Esophagus squamous epithelium (tissue), 5 donors: ENCODE measurements around the gene CELF4. TPM values are rescaled to one million over a fixed set of nuclear protein-coding genes. Genes with fewer than 3 reads are reported as not detected.

Experiments used
- DNase-seq: peaks from one replicate; lab custom pipeline; 2025; lab: John Stamatoyannopoulos, UW
- H3K27ac ChIP-seq, 4 donors: fragments of 200-600 bp; sonication (generic); one replicate each; pipeline ENCODE4 v1.5.1; 2016 to 2019; ENCODE audit warnings: mild to moderate bottlenecking in 1 of 4
- H3K27me3 ChIP-seq, 4 donors: fragments of 200-600 bp; sonication (generic); 1 replicate in 3 of 4; 2 replicates in 1 of 4; pipeline versions ENCODE4 v1.5.1 to v1.6.0; 2017 to 2021; ENCODE audit warnings: antibody characterized with exemption in 1 of 4
- H3K36me3 ChIP-seq, 3 donors: fragments of 200-600 bp; sonication (generic); one replicate each; pipeline ENCODE4 v1.5.1; 2016 to 2019
- H3K4me1 ChIP-seq, 3 donors: fragments of 200-600 bp; sonication (generic); one replicate each; pipeline ENCODE4 v1.5.1; 2017 to 2019
- H3K4me3 ChIP-seq, 4 donors: fragments of 200-600 bp; sonication (generic); 1 replicate in 3 of 4; 2 replicates in 1 of 4; pipeline ENCODE4 v1.5.1; 2016 to 2019; ENCODE audit warnings: mild to moderate bottlenecking in 2 of 4, moderate library complexity in 1 of 4
- H3K9me3 ChIP-seq, 3 donors: fragments of 200-600 bp; sonication (generic); one replicate each; pipeline ENCODE4 v1.5.1; 2016 to 2019
- CTCF ChIP-seq, 6 experiments: fragments of 450-650 bp in 4 of 6; fragments of 200-600 bp in 2 of 6; sonication (generic) in 2 of 6; IDR thresholded peaks; one replicate each; pipeline ENCODE4 v1.5.1; 2016 to 2019; ENCODE audit warnings: antibody characterized with exemption in 6 of 6, mild to moderate bottlenecking in 4 of 6, moderate library complexity in 4 of 6
- POLR2A ChIP-seq, 4 donors: fragments of 450-650 bp; IDR thresholded peaks; one replicate each; pipeline ENCODE4 v1.6.1; 2017; ENCODE audit warnings: antibody characterized with exemption in 4 of 4, mild to moderate bottlenecking in 4 of 4, moderate library complexity in 3 of 4
- WGBS, 2 donors: methylation state at CpG; one replicate each; pipeline ENCODE4 v1.1.5; 2018; 5-methylcytosine and 5-hydroxymethylcytosine counted together
- intact Hi-C: fragments of 100-400 bp; cut with DNase I; formaldehyde crosslinking; loops from one replicate; pipeline ENCODE4 v1.15.0; 2022
- total RNA-seq, 4 donors: library from RNA; depleted of rRNA; stranded (reverse); fragments of >200 nt; gene quantifications; one replicate each; pipeline ENCODE4 v1.1.0, GENCODE V29; 2016
- donor health status: DM: yes; HTN: yes; CAD: no.

The CELF4 gene
- total RNA-seq, 4 donors from 2014 or later = not detected

GRCh38 chr18:37607281-37607680 lies 41.7 kb upstream of the CELF4 start:
- Histone ChIP-seq H3K36me3 (no peaks in the 10 kb centered on the region), H3K27me3 (no peaks in the 10 kb centered on the region), H3K9me3 (no peaks in the 10 kb centered on the region), H3K27ac (no peak overlapping the region), H3K4me1 (no peaks in the 10 kb centered on the region), H3K4me3 (no peak overlapping the region)
- 86 to 96% methylated on average over 11 of the region's 11 CpGs for WGBS, 2 donors
- intact Hi-C loops = no loop called here
- TF ChIP-seq POLR2A (IDR thresholded peaks at IDR 0.05) = no peak
- no peak for TF ChIP-seq CTCF (IDR thresholded peaks at IDR 0.05)
- no peak for DNase-seq

- TF ChIP-seq POLR2A (IDR thresholded peaks at IDR 0.05) (no peak), CTCF (IDR thresholded peaks at IDR 0.05) (no peak)
- DNase-seq = no peak
- intact Hi-C loops = no loop called here
- Histone ChIP-seq H3K36me3 (no peaks in the 10 kb centered on the region), H3K27me3 (no peaks in the 10 kb centered on the region), H3K4me1 (no peaks in the 10 kb centered on the region), H3K4me3 (no peak overlapping the region), H3K9me3 (no peaks in the 10 kb centered on the region), H3K27ac (no peak overlapping the region)
- WGBS, 2 donors = 71 to 72% methylated on average over 4 of the region's 4 CpGs
Observed at GRCh38 chr18:37604032-37604431, 38.4 kb upstream of the CELF4 start.

- Histone ChIP-seq H3K36me3 (no peaks in the 10 kb centered on the region), H3K27me3 (no peaks in the 10 kb centered on the region), H3K4me3 (no peak overlapping the region), H3K9me3 (no peaks in the 10 kb centered on the region), H3K4me1 (no peaks in the 10 kb centered on the region), H3K27ac (no peak overlapping the region)
- WGBS, 2 donors = 63 to 69% methylated on average over 13 to 18 of the region's 19 CpGs
- TF ChIP-seq CTCF (IDR thresholded peaks at IDR 0.05) (no peak), POLR2A (IDR thresholded peaks at IDR 0.05) (no peak)
- intact Hi-C loops = no loop called here
- DNase-seq = no peak
Observed at GRCh38 chr18:37598966-37599896, 33.6 kb upstream of the CELF4 start.

- 86 to 99% methylated on average over 5 of the region's 5 CpGs for WGBS, 2 donors
Observed at GRCh38 chr18:37598396-37598795, 32.8 kb upstream of the CELF4 start.

More at GRCh38 chr18:37598396-37598795, 32.8 kb upstream of the CELF4 start:
- no peak for TF ChIP-seq POLR2A (IDR thresholded peaks at IDR 0.05)
- no peak for TF ChIP-seq CTCF (IDR thresholded peaks at IDR 0.05)
- intact Hi-C loops = no loop called here
- Histone ChIP-seq H3K4me1 (no peaks in the 10 kb centered on the region), H3K9me3 (no peaks in the 10 kb centered on the region), H3K27ac (no peak overlapping the region), H3K4me3 (no peak overlapping the region), H3K27me3 (no peaks in the 10 kb centered on the region), H3K36me3 (no peaks in the 10 kb centered on the region)
- no peak for DNase-seq
